Osteocyte (in vitro differentiated cells): ENCODE results near the gene PAAF1. TPM values are rescaled to one million over a fixed set of nuclear protein-coding genes. Genes with fewer than 3 reads are reported as not detected.

ENCODE experiments used
- DNase-seq: peaks from one replicate; pipeline ENCODE4 v3.0.0; 2021; ENCODE audit warnings: mixed read lengths; ENCODE audit not compliant: unreplicated experiment; ENCODE audit errors: extremely low spot score
- H3K27ac Mint-ChIP-seq: one replicate; pipeline ENCODE4 v1.8.0; 2021; ENCODE audit warnings: mild to moderate bottlenecking, mixed read lengths; ENCODE audit not compliant: unreplicated experiment
- H3K27me3 Mint-ChIP-seq: one replicate; pipeline ENCODE4 v1.8.0; 2021; ENCODE audit warnings: mixed read lengths; ENCODE audit not compliant: unreplicated experiment
- H3K36me3 Mint-ChIP-seq: one replicate; pipeline ENCODE4 v1.8.0; 2021; ENCODE audit warnings: mixed read lengths; ENCODE audit not compliant: unreplicated experiment
- H3K4me1 Mint-ChIP-seq: one replicate; pipeline ENCODE4 v1.8.0; 2021; ENCODE audit warnings: mixed read lengths; ENCODE audit not compliant: unreplicated experiment
- H3K4me3 Mint-ChIP-seq: one replicate; pipeline ENCODE4 v1.8.0; 2021; ENCODE audit warnings: mild to moderate bottlenecking, moderate library complexity, mixed read lengths; ENCODE audit not compliant: unreplicated experiment
- H3K9me3 Mint-ChIP-seq: one replicate; pipeline ENCODE4 v1.8.0; 2021; ENCODE audit warnings: mixed read lengths; ENCODE audit not compliant: unreplicated experiment
- CTCF ChIP-seq: fragments of 200-600 bp; sonication (generic); IDR thresholded peaks from 2 replicates; pipeline ENCODE4 v1.5.0; 2021; ENCODE audit warnings: antibody characterized with exemption, mild to moderate bottlenecking, moderate library complexity
- total RNA-seq: library from RNA; stranded (reverse); gene quantifications from 2 replicates; pipeline ENCODE4 v1.2.1, GENCODE V29; 2021

The PAAF1 gene
- total RNA-seq, 1 donor from 2014 or later: 17.3 TPM

GRCh38 chr11:73859671-73860070 is 17.1 kb upstream of the PAAF1 start:
- TF ChIP-seq CTCF: no peak
- peaks cover 28% of the 10 kb centered on the region for H3K36me3 Mint-ChIP-seq
- H3K27me3 Mint-ChIP-seq: no peaks in the 10 kb centered on the region
- no peak overlapping the region for H3K4me3 Mint-ChIP-seq
- DNase-seq: no peak
- H3K4me1 Mint-ChIP-seq: no peaks in the 10 kb centered on the region
- no peaks in the 10 kb centered on the region for H3K9me3 Mint-ChIP-seq
- H3K27ac Mint-ChIP-seq: no peak overlapping the region

DNA sequence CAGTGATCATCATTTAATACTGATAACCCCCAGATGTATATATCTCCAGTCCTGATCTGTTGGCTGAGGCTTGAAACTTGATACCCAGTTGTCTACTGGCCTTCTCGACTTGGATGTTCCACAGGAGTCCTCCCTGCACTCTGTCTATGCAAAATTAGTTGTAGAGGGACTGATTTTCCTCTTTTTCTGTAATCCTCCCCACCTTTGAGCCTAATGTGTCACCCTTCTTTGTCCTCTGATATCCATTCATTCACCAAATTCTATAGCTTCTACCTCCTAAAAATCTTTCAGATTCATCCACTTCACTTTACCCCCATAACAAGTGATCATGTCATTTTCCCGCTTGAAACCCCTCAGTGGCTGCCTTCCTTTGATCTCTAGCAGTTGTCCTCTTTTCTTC is 16.6 kb upstream of the PAAF1 start:
- no peak for TF ChIP-seq CTCF
- H3K27me3 Mint-ChIP-seq: no peaks in the 10 kb centered on the region
- H3K4me3 Mint-ChIP-seq: no peak overlapping the region
- H3K9me3 Mint-ChIP-seq: no peaks in the 10 kb centered on the region
- no peaks in the 10 kb centered on the region for H3K4me1 Mint-ChIP-seq
- peaks cover 28% of the 10 kb centered on the region for H3K36me3 Mint-ChIP-seq
- no peak for DNase-seq
- no peak overlapping the region for H3K27ac Mint-ChIP-seq

DNA sequence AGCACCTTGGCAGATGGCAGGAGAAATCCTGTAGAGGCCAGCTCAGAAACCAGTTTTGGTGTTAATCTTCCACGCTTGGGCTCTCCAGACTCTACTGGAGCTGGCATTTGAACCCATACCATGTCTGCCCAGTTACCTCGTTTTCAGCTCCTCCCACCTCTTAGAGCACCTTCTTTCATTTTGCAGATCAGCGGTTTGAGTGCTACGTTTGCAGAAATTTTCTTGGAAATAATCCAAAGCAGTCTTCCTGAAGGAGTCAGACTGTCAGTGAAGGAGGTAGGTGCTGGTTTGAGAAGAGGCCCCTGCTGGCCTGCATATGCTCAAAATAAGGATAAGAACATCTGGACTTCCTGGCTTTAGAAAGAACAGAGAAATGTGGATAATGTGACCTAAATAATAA is 13.8 kb upstream of the PAAF1 start:
- Mint-ChIP-seq H3K27ac (no peak overlapping the region), H3K36me3 (peaks cover 31% of the 10 kb centered on the region), H3K4me1 (peaks cover 6% of the 10 kb centered on the region), H3K27me3 (no peaks in the 10 kb centered on the region), H3K4me3 (no peak overlapping the region), H3K9me3 (no peaks in the 10 kb centered on the region)
- no peak for TF ChIP-seq CTCF
- no peak for DNase-seq

- H3K36me3 Mint-ChIP-seq: peaks cover 22% of the 10 kb centered on the region
- no peaks in the 10 kb centered on the region for H3K9me3 Mint-ChIP-seq
- no peak for DNase-seq
- no peaks in the 10 kb centered on the region for H3K27me3 Mint-ChIP-seq
- H3K4me1 Mint-ChIP-seq: peaks cover 6% of the 10 kb centered on the region
- no peak overlapping the region for H3K27ac Mint-ChIP-seq
- no peak for TF ChIP-seq CTCF
- no peak overlapping the region for H3K4me3 Mint-ChIP-seq
Measured at GRCh38 chr11:73866095-73866579, 10.7 kb upstream of the PAAF1 start.

GRCh38 chr11:73866586-73866996 is 10.2 kb upstream of the PAAF1 start:
- TF ChIP-seq CTCF: no peak
- Mint-ChIP-seq H3K4me1 (peaks cover 6% of the 10 kb centered on the region), H3K27me3 (no peaks in the 10 kb centered on the region), H3K36me3 (peaks cover 22% of the 10 kb centered on the region), H3K4me3 (no peak overlapping the region), H3K9me3 (no peaks in the 10 kb centered on the region), H3K27ac (peak overlapping the region; percentile 47)
- no peak for DNase-seq
